Mammary epithelial cell (primary cell): ENCODE data around the gene SC5D.

Experiments
- EZH2 ChIP-seq: IDR thresholded peaks from 2 replicates; pipeline ENCODE4 v1.6.1; 2012; ENCODE audit warnings: low read length, inconsistent platforms, borderline replicate concordance
- TF ChIP-seq, protein P1 (sequence below), 2 donors: IDR thresholded peaks in 1 of 2; conservative IDR thresholded peaks in 1 of 2; 2 replicates each; pipeline ENCODE4 v1.5.1; 2011 to 2012; ENCODE audit warnings: inconsistent platforms in 2 of 2, low read length in 2 of 2, mild to moderate bottlenecking in 2 of 2, control low read depth in 1 of 2, low read depth in 1 of 2; ENCODE audit not compliant: insufficient read depth in 1 of 2; ENCODE audit errors: extremely low read depth in 1 of 2

DNA sequence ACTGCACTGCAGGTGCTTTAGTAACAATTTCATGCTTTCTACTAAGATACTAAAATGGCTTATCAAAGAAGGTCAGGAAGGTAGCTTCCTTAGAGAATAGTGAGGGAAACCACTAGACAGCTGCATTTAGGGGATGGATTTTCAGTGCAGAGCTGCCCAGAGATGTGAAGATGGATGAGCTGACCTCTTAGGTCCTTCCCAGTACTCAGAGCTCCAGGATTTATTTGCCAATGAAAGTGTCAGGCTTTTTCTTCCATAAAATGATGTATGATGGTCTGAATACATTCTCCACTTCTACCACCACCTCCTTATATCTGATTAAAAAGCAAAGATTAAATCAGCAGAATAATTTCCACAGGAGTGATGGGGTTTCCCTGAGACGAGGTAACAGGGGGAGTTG lies 35.0 kb downstream of the SC5D start:
- TF ChIP-seq, protein P1, sequence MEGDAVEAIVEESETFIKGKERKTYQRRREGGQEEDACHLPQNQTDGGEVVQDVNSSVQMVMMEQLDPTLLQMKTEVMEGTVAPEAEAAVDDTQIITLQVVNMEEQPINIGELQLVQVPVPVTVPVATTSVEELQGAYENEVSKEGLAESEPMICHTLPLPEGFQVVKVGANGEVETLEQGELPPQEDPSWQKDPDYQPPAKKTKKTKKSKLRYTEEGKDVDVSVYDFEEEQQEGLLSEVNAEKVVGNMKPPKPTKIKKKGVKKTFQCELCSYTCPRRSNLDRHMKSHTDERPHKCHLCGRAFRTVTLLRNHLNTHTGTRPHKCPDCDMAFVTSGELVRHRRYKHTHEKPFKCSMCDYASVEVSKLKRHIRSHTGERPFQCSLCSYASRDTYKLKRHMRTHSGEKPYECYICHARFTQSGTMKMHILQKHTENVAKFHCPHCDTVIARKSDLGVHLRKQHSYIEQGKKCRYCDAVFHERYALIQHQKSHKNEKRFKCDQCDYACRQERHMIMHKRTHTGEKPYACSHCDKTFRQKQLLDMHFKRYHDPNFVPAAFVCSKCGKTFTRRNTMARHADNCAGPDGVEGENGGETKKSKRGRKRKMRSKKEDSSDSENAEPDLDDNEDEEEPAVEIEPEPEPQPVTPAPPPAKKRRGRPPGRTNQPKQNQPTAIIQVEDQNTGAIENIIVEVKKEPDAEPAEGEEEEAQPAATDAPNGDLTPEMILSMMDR (conservative IDR thresholded peaks at IDR 0.05 in 1 of 2, IDR thresholded peaks at IDR 0.05 in 1 of 2; ENCODE audit: extremely low read depth in 1 of 2, insufficient read depth in 1 of 2, low read depth in 1 of 2, low read length in 2 of 2) = no peak
- no peak for TF ChIP-seq EZH2
